ENCODE data around the gene KCTD8. TPM values are rescaled to one million over a fixed set of nuclear protein-coding genes. Genes with fewer than 3 reads are reported as not detected.

The KCTD8 gene
- total RNA-seq, 2 experiments from 2014 or later: not detected

DNA sequence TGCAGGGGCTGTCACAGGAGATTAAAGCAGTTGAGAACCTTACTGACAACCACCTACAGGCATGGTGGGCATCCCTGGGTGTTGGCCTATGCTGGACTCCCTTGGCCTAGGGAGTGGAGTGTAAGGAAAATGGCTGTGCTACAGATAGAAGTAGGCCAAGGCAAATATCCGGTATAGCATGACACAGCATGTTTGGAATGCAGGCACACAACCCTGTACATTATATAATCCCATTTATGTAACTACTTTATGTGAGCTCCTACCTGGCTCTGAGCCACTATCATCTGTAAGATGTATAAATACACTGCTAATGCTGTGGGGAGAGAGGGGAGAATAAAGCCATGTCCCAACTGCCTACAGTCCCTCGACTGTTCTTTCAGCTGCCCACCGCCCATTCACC, 38.7 kb upstream of the KCTD8 start:
- TF ChIP-seq, protein P1, sequence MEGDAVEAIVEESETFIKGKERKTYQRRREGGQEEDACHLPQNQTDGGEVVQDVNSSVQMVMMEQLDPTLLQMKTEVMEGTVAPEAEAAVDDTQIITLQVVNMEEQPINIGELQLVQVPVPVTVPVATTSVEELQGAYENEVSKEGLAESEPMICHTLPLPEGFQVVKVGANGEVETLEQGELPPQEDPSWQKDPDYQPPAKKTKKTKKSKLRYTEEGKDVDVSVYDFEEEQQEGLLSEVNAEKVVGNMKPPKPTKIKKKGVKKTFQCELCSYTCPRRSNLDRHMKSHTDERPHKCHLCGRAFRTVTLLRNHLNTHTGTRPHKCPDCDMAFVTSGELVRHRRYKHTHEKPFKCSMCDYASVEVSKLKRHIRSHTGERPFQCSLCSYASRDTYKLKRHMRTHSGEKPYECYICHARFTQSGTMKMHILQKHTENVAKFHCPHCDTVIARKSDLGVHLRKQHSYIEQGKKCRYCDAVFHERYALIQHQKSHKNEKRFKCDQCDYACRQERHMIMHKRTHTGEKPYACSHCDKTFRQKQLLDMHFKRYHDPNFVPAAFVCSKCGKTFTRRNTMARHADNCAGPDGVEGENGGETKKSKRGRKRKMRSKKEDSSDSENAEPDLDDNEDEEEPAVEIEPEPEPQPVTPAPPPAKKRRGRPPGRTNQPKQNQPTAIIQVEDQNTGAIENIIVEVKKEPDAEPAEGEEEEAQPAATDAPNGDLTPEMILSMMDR (IDR thresholded peaks at IDR 0.05): no peak
- Histone ChIP-seq H3K27me3 (ENCODE audit: control insufficient read depth in 1 of 2, insufficient read depth in 2 of 2, low read length in 2 of 2) (no peaks in the 10 kb centered on the region), H3K36me3 (ENCODE audit: insufficient read depth, low read length) (no peaks in the 10 kb centered on the region), H3K4me1 (ENCODE audit: insufficient read depth, low read length) (no peaks in the 10 kb centered on the region), H3K27ac (ENCODE audit: low read depth in 1 of 2, low read length in 2 of 2) (no peak overlapping the region), H3K9me3 (ENCODE audit: control insufficient read depth in 1 of 2, insufficient read depth in 1 of 2, low read length in 2 of 2) (peaks cover 0 to 10% of the 10 kb centered on the region in 2 experiments), H3K4me3 (ENCODE audit: low read length) (no peak overlapping the region)
- ChIA-PET POLR2A (no interaction called here), CTCF (no interaction called here)
- intact Hi-C loops (cut with DNase I, micrococcal nuclease): no loop called here
- Mint-ChIP-seq H3K4me3 (no peak overlapping the region), H3K9me3 (peaks cover 2% of the 10 kb centered on the region), H3K27ac (no peak overlapping the region), H3K36me3 (ENCODE audit: low read depth) (no peaks in the 10 kb centered on the region), H3K27me3 (no peaks in the 10 kb centered on the region), H3K4me1 (ENCODE audit: low read depth) (no peaks in the 10 kb centered on the region)
- DNase-seq (no peak), ATAC-seq (ENCODE audit: poor library complexity) (no peak)

DNA sequence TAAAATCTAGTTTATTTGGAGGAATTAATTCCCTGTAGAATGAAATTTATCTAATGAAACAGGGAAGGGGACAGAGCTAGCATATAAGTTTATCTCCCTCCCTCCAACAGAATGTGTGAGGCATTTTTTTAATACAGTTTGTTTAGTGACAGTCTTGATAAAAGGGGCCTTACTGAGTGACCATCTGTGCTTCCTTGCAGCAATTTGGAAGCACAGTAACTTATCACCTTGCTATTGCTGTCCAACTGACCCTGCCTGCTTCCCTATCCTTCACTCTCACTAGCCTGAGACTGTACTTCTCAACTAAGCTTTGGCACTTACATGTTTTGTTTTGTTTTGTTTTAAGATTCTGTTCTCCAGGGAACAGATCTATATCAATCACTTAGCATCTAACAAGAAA, 31.1 kb upstream of the KCTD8 start:
- Histone ChIP-seq H3K4me3 (ENCODE audit: low read length) (no peak overlapping the region), H3K9me3 (ENCODE audit: control insufficient read depth in 1 of 2, insufficient read depth in 1 of 2, low read length in 2 of 2) (no peaks in the 10 kb centered on the region), H3K36me3 (ENCODE audit: insufficient read depth, low read length) (no peaks in the 10 kb centered on the region), H3K27me3 (ENCODE audit: control insufficient read depth in 1 of 2, insufficient read depth in 2 of 2, low read length in 2 of 2) (no peaks in the 10 kb centered on the region), H3K4me1 (ENCODE audit: insufficient read depth, low read length) (no peaks in the 10 kb centered on the region), H3K27ac (ENCODE audit: low read depth in 1 of 2, low read length in 2 of 2) (no peak overlapping the region)
- ATAC-seq (ENCODE audit: poor library complexity): no peak
- ChIA-PET CTCF (no interaction called here), POLR2A (no interaction called here)
- intact Hi-C loops (cut with DNase I, micrococcal nuclease): no loop called here
- TF ChIP-seq, protein P1 (IDR thresholded peaks at IDR 0.05): no peak
- DNase-seq: no peak
- no peaks in the 10 kb centered on the region for H3K27me3 Mint-ChIP-seq
- no peaks in the 10 kb centered on the region for H3K4me1 Mint-ChIP-seq (ENCODE audit: low read depth)
- no peaks in the 10 kb centered on the region for H3K9me3 Mint-ChIP-seq
- H3K4me3 Mint-ChIP-seq: no peak overlapping the region
- no peak overlapping the region for H3K27ac Mint-ChIP-seq
- no peaks in the 10 kb centered on the region for H3K36me3 Mint-ChIP-seq (ENCODE audit: low read depth)

DNA sequence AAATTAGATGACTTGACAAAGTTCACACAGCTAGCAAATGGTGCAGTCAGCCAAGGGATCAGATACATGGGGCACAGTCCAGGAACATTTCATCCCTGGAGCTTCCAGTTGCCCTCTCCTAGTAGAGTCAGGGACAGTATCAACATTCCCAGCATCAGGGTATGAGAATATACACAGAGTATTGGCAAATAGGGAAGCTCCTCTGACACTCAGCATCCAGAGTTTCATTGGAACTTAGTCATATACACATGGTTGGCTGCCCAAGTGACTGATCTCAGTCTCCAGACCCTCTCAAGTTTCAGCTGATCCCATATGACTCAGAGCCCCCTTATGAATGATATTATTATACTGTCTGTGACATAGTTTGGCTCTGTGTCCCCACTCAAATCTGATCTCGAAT, 13.7 kb upstream of the KCTD8 start:
- POLR2A ChIA-PET: no interaction called here
- H3K27me3 ChIP-seq (ENCODE audit: control insufficient read depth in 1 of 2, insufficient read depth in 2 of 2, low read length in 2 of 2): no peaks in the 10 kb centered on the region
- H3K9me3 ChIP-seq (ENCODE audit: control insufficient read depth in 1 of 2, insufficient read depth in 1 of 2, low read length in 2 of 2): no peaks in the 10 kb centered on the region
- no peaks in the 10 kb centered on the region for H3K4me1 ChIP-seq (ENCODE audit: insufficient read depth, low read length)
- Mint-ChIP-seq H3K4me1 (ENCODE audit: low read depth) (no peaks in the 10 kb centered on the region), H3K27me3 (no peaks in the 10 kb centered on the region), H3K36me3 (ENCODE audit: low read depth) (no peaks in the 10 kb centered on the region), H3K4me3 (no peak overlapping the region), H3K9me3 (no peaks in the 10 kb centered on the region), H3K27ac (no peak overlapping the region)
- TF ChIP-seq, protein P1 (IDR thresholded peaks at IDR 0.05): no peak
- CTCF ChIA-PET: no interaction called here
- DNase-seq (no peak), ATAC-seq (ENCODE audit: poor library complexity) (no peak)
- no peak overlapping the region for H3K27ac ChIP-seq (ENCODE audit: low read depth in 1 of 2, low read length in 2 of 2)
- intact Hi-C loops (cut with DNase I, micrococcal nuclease): no loop called here
- H3K4me3 ChIP-seq (ENCODE audit: low read length): no peak overlapping the region
- H3K36me3 ChIP-seq (ENCODE audit: insufficient read depth, low read length): no peaks in the 10 kb centered on the region
